Heart right ventricle (tissue), 16 donors: ENCODE measurements around the gene IFI44L. TPM values are rescaled to one million over a fixed set of nuclear protein-coding genes. Genes with fewer than 3 reads are reported as not detected.
A peak's percentile ranks its signal among the peaks of the same experiment; 100 is the strongest.

ENCODE experiments used
- ATAC-seq, 8 donors: fragments of 200-7000 bp; cut with Tn5 transposase; one replicate each; pipeline ENCODE4 v1.9.1; 2020; ENCODE audit warnings: mild to moderate bottlenecking in 8 of 8, moderate library complexity in 8 of 8, moderate number of reproducible peaks in 1 of 8
- DNase-seq, 2 donors: peaks; one replicate each; pipeline ENCODE4 v3.0.0-alpha.2; 2020
- H3K27ac ChIP-seq, 10 donors: fragments of 200-600 bp; sonication (generic) in 2 of 10; one replicate each; pipeline versions ENCODE4 v1.5.0 to v1.8.0; 2020 to 2022; ENCODE audit warnings: mild to moderate bottlenecking in 3 of 10
- H3K27me3 ChIP-seq, 7 donors: fragments of 200-600 bp; one replicate each; pipeline ENCODE4 v1.8.0; 2021 to 2022; ENCODE audit warnings: mild to moderate bottlenecking in 2 of 7
- H3K36me3 ChIP-seq, 9 donors: fragments of 200-600 bp; sonication (generic) in 1 of 9; one replicate each; pipeline versions ENCODE4 v1.5.0 to v1.8.0; 2020 to 2022; ENCODE audit warnings: mild to moderate bottlenecking in 2 of 9
- H3K4me1 ChIP-seq, 9 donors: fragments of 200-600 bp; sonication (generic) in 1 of 9; one replicate each; pipeline versions ENCODE4 v1.5.0 to v1.8.0; 2020 to 2022; ENCODE audit warnings: mild to moderate bottlenecking in 4 of 9
- H3K4me3 ChIP-seq, 10 donors: fragments of 200-600 bp; sonication (generic) in 2 of 10; one replicate each; pipeline versions ENCODE4 v1.5.0 to v1.8.0; 2020 to 2022; ENCODE audit warnings: mild to moderate bottlenecking in 7 of 10, moderate library complexity in 2 of 10
- H3K9me3 ChIP-seq, 11 donors: fragments of 200-600 bp in 10 of 11; sonication (generic) in 2 of 11; one replicate each; pipeline versions ENCODE4 v1.5.0 to v1.8.0; 2013 to 2022; ENCODE audit warnings: mild to moderate bottlenecking in 2 of 11, control low read depth in 1 of 11, moderate library complexity in 1 of 11
- WGBS, 2 donors: extraction: QIAGEN DNeasy Blood & Tissue Kit; methylation state at CpG; one replicate each; pipeline ENCODE4 v1.1.7; 2013; ENCODE audit warnings: inconsistent platforms in 1 of 2; 5-methylcytosine and 5-hydroxymethylcytosine counted together
- intact Hi-C, 10 donors: fragments of 100-400 bp; cut with DNase I; formaldehyde crosslinking; loops; one replicate each; pipeline versions ENCODE4 v1.11.1 to v1.14.2; 2022
- polyA plus RNA-seq, 2 donors: library from polyadenylated mRNA; stranded (reverse); fragments of 200-250 nt; gene quantifications; one replicate each; pipeline ENCODE4 v1.2.3, GENCODE V29; 2013
- total RNA-seq, 10 donors: library from RNA; stranded (reverse); fragmentation: NEBNext Ultra II Directional in 3 of 10; extraction: Animal tissue kit (Norgen Biotek cat#: 25700) in 3 of 10; gene quantifications; one replicate each; pipeline versions ENCODE4 v1.2.1 to v1.2.4, GENCODE V29; 2021 to 2023
- TF ChIP-seq, protein P1 (sequence below), 9 donors: fragments of 200-600 bp; sonication (generic) in 2 of 9; IDR thresholded peaks; one replicate each; pipeline versions ENCODE4 v1.5.0 to v1.8.0; 2021 to 2022; ENCODE audit warnings: antibody characterized with exemption in 9 of 9, mild to moderate bottlenecking in 5 of 9, moderate library complexity in 1 of 9
- donor health status: Arrhythmogenic right ventricular cardiomyopathy.
- donor health status: ischemic (EF 13 %, LVEDD 7.1; RV severe dilation, severe dysfunction).
- donor health status: healthy with polysubstance abuse.
- donor health status: DM: no; HTN: yes; CAD: no.
- donor health status: DM: no; HTN: no; CAD: no.
- donor health status: ischemic (EF 25% LVEDD 6.9; RV normal size, moderate dysfunction).
- donor health status: ischemic (EF 25% LVEDD 5.7; RV mildly dilated, moderate dysfunction).
- donor health status: healthy.
- donor health status: DM: yes; HTN: yes; CAD: no.
- donor health status: Ischemic cardiomyopathy.
- donor health status: ischemic (EF 35%, LVEDD 5.7; RV mildly dilated, moderate dysfunction).
- donor health status: nonischemic (EF 11% LVEDD 7.7; RV severe dilation, severe dysfunction).
- donor health status: DM: yes; HTN: yes; CAD: no.
- donor health status: PGD.
- donor health status: ischemic (EF 29% LVEDD 5.4; RV normal size, mild dysfunction).
- donor health status: nonischemic (EF 23%, LVEDD 6.1; RV moderate dilation, normal function).

Gene IFI44L
- total and polyA plus RNA-seq, 12 donors = 3.0 to 47.7 (median 11.0) TPM

DNA sequence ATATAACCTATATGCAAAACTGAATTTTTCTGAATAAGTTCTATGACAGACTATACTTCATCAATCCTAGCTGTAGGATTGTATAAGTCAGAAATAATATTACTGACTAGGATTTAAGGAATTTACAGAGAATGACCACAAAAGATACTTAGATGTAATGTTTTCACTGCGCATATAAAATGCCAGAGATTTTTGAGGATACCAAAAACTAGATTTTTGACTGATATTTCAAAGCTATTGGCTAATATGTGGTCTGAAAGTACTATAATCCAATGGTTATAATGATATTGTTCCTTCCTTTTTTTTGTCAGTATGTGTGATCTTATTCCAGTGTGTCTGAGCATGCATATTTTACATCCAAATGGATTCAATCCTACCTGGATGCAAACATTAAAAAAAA, 17.0 kb upstream of the IFI44L start:
- Histone ChIP-seq H3K4me1 (peaks cover 0 to 6% (median 0%) of the 10 kb centered on the region in 9 donors), H3K27ac (no peak overlapping the region), H3K27me3 (peaks cover 0 to 8% (median 0%) of the 10 kb centered on the region in 7 donors), H3K36me3 (no peaks in the 10 kb centered on the region), H3K4me3 (no peak overlapping the region), H3K9me3 (no peaks in the 10 kb centered on the region)
- DNase-seq = no peak
- TF ChIP-seq, protein P1, sequence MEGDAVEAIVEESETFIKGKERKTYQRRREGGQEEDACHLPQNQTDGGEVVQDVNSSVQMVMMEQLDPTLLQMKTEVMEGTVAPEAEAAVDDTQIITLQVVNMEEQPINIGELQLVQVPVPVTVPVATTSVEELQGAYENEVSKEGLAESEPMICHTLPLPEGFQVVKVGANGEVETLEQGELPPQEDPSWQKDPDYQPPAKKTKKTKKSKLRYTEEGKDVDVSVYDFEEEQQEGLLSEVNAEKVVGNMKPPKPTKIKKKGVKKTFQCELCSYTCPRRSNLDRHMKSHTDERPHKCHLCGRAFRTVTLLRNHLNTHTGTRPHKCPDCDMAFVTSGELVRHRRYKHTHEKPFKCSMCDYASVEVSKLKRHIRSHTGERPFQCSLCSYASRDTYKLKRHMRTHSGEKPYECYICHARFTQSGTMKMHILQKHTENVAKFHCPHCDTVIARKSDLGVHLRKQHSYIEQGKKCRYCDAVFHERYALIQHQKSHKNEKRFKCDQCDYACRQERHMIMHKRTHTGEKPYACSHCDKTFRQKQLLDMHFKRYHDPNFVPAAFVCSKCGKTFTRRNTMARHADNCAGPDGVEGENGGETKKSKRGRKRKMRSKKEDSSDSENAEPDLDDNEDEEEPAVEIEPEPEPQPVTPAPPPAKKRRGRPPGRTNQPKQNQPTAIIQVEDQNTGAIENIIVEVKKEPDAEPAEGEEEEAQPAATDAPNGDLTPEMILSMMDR (IDR thresholded peaks at IDR 0.05) = no peak
- intact Hi-C loops = loop anchor here in 1 of 10 donors (10.0 kb wide), 1 partner anchor 468 kb away; no protein-coding TSS in a partner anchor
- no peak for ATAC-seq
- WGBS, 2 donors = 92 to 93% methylated on average over 1 of the region's 1 CpG

DNA sequence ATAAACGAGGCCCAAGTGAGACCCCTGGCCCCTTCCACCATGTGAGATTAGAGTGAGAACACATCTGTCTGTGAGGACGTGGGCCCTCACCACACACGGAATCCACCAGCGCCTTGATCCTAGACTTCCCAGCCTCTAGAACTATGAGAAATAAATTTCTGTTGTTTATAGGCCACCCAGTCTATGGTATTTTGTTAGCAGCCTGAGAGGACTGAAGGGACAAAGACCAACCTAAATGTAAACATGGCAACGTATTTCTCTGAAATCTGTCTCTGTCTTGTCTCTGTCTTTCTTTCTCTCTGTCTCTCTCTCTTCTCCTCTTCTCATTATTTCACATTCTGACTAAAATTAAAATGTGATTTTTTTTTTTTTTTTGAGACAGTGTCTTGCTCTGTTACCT, 15.6 kb upstream of the IFI44L start:
- H3K36me3 ChIP-seq = no peaks in the 10 kb centered on the region
- 85 to 87% methylated on average over 5 of the region's 5 CpGs for WGBS, 2 donors
- H3K4me3 ChIP-seq = no peak overlapping the region
- intact Hi-C loops = loop anchor here in 9 of 10 donors (5.0 to 10.0 kb wide), 4 partner anchors 457 to 472 kb away; no protein-coding TSS in a partner anchor
- DNase-seq (no peak), ATAC-seq (no peak)
- H3K4me1 ChIP-seq = peaks cover 0 to 6% (median 0%) of the 10 kb centered on the region in 9 donors
- H3K27me3 ChIP-seq = peaks cover 0 to 8% (median 3%) of the 10 kb centered on the region in 7 donors
- TF ChIP-seq, protein P1 (IDR thresholded peaks at IDR 0.05) = no peak
- no peaks in the 10 kb centered on the region for H3K9me3 ChIP-seq
- H3K27ac ChIP-seq = no peak overlapping the region

DNA sequence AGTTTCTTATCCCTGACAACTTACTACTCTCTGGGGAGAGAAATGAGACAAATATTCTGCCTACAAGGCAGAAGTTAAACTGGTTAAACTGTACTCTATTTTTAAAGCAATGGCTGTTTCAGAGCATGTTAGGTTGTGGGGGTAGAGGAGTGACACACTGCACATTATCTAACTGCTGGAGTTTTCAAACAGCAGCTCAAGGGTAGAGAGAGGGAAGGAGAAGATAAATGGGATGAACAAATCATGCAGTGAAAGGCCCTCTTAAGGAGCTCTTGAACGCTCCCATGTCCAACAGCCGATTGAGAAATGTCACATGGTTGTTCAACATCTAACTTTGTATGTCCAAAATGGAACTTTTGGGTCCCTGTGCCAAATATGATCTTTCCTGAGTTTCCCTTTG, 14.0 kb upstream of the IFI44L start:
- ATAC-seq = no peak

DNA sequence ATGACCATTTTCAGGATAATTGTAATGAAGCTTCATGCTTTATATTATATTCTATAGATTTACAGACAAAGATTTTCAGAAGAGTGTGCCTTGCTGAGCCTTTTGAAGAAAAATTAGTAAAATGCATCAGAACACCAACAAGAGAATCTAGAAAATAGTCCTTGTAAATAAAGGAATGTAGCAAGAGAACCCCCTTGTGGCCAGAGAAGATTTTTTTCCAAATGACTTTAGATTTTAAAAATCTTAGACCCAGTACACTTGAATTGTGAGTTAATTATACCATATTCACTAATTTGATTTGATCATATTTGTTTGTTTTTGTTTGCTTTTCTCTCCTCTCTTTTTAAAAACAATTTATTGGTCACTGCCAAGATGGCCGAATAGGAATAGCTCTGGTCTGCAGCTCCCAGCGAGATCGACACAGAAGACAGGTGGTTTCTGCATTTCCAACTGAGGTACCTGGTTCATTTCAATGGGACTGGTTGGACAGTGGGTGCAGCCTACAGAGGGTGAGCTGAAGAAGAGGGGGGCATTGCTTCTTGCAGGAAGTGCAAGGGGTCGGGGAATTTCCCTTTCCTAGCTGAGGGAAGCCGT, 12.8 kb upstream of the IFI44L start:
- Histone ChIP-seq H3K27me3 (peaks cover 0 to 8% (median 4%) of the 10 kb centered on the region in 7 donors), H3K36me3 (no peaks in the 10 kb centered on the region), H3K9me3 (no peaks in the 10 kb centered on the region), H3K4me3 (no peak overlapping the region), H3K27ac (no peak overlapping the region), H3K4me1 (peaks cover 0 to 6% (median 0%) of the 10 kb centered on the region in 9 donors)
- WGBS, 2 donors = 84 to 93% methylated on average over 5 of the region's 5 CpGs
- DNase-seq = no peak
- TF ChIP-seq, protein P1 (IDR thresholded peaks at IDR 0.05) = peak in 8 of 9 donors; percentile 28 to 64 (median 52)
- ATAC-seq = no peak
- intact Hi-C loops = loop anchor here in 9 of 10 donors (5.0 to 10.0 kb wide), 4 partner anchors 460 to 475 kb away; no protein-coding TSS in a partner anchor

More for the DNA sequence above, 14.0 kb upstream of the IFI44L start:
- intact Hi-C loops = loop anchor here in 9 of 10 donors (5.0 to 10.0 kb wide), 4 partner anchors 459 to 474 kb away; no protein-coding TSS in a partner anchor
- no peak for DNase-seq
- H3K36me3 ChIP-seq = no peaks in the 10 kb centered on the region
- 38 to 43% methylated on average over 2 of the region's 2 CpGs for WGBS, 2 donors
- H3K4me1 ChIP-seq = peaks cover 0 to 6% (median 0%) of the 10 kb centered on the region in 9 donors
- no peaks in the 10 kb centered on the region for H3K9me3 ChIP-seq
- peaks cover 0 to 8% (median 4%) of the 10 kb centered on the region in 7 donors for H3K27me3 ChIP-seq
- TF ChIP-seq, protein P1 (IDR thresholded peaks at IDR 0.05) = no peak
- no peak overlapping the region for H3K4me3 ChIP-seq
- H3K27ac ChIP-seq = no peak overlapping the region
